Natural killer cell (primary cell): ENCODE results near the gene AK1. TPM values are rescaled to one million over a fixed set of nuclear protein-coding genes. Genes with fewer than 3 reads are reported as not detected.

Experiments used
- total RNA-seq, 4 donors: library from RNA; stranded (reverse); fragments of 120-200 nt in 1 of 4; gene quantifications; one replicate each; pipeline versions ENCODE4 v1.2.3 to v1.2.4, GENCODE V29; 2013 to 2022

Gene AK1
- total RNA-seq, 3 donors from 2014 or later (not counting 1 experiment from before 2014, with no cell fraction given) = 47.3 to 76.3 (median 54.2) TPM

Other genes with a start within 250 kb of the AK1 start
- gene CFAP157, start 170.7 kb downstream of the AK1 start, total RNA-seq = not detected
- 10 to 100 TPM in 2 of 3 donors, 1 to 10 TPM in 1; 6.9 to 11.5 (median 11.0) TPM for gene PTRH1, start 162.0 kb downstream of the AK1 start, total RNA-seq
- 10 to 100 TPM; 15.5 to 23.0 (median 21.5) TPM for gene TTC16, start 161.6 kb downstream of the AK1 start, total RNA-seq
- gene TOR2A, start 142.4 kb downstream of the AK1 start, total RNA-seq = 10 to 100 TPM; 20.9 to 27.8 (median 23.7) TPM
- gene SH2D3C, start 99.0 kb downstream of the AK1 start, total RNA-seq = 10 to 100 TPM; 42.8 to 86.8 (median 56.6) TPM
- gene CDK9, start 91.6 kb downstream of the AK1 start, total RNA-seq = 100 to 1,000 TPM; 181 to 207 (median 188) TPM
- 100 to 1,000 TPM in 2 of 3 donors, 10 to 100 TPM in 1; 99.1 to 108 (median 107) TPM for gene FPGS, start 74.8 kb downstream of the AK1 start, total RNA-seq
- gene ENG, start 23.0 kb downstream of the AK1 start, total RNA-seq = 10 to 100 TPM in 2 of 3 donors, 1 to 10 TPM in 1; 8.5 to 13.6 (median 12.3) TPM
- gene ST6GALNAC6, start 21.9 kb upstream of the AK1 start, total RNA-seq = 100 to 1,000 TPM; 120 to 148 (median 127) TPM
- gene ST6GALNAC4, start 39.4 kb upstream of the AK1 start, total RNA-seq = 10 to 100 TPM; 18.8 to 33.0 (median 20.4) TPM
- 1 to 10 TPM in 1 of 3 donors, under 1 TPM in 2; 0.52 to 1.4 (median 0.97) TPM for gene PIP5KL1, start 53.1 kb upstream of the AK1 start, total RNA-seq
- gene DPM2, start 60.2 kb upstream of the AK1 start, total RNA-seq = 10 to 100 TPM; 22.9 to 31.4 (median 24.1) TPM
- gene EEIG1, start 103.3 kb upstream of the AK1 start, total RNA-seq = 10 to 100 TPM; 10.3 to 36.0 (median 28.2) TPM
- gene NAIF1, start 189.6 kb upstream of the AK1 start, total RNA-seq = 10 to 100 TPM; 11.9 to 12.6 (median 12.1) TPM
- 10 to 100 TPM; 16.8 to 19.1 (median 18.9) TPM for gene SLC25A25, start 190.6 kb upstream of the AK1 start, total RNA-seq